Occipital lobe (tissue), 2 donors: ENCODE measurements around the gene DNMT3B. TPM values are rescaled to one million over a fixed set of nuclear protein-coding genes. Genes with fewer than 3 reads are reported as not detected.
A peak's percentile ranks its signal among the peaks of the same experiment; 100 is the strongest.
"Not testable (repeated sequence)": the region's sequence is repeated elsewhere in the genome, so short reads cannot be mapped to it uniquely, and the experiment has no call there.

Experiments
- DNase-seq: peaks from one replicate; lab custom pipeline; 2025; lab: John Stamatoyannopoulos, UW
- total RNA-seq: library from RNA; depleted of rRNA; stranded (reverse); fragments of >200 nt; gene quantifications from one replicate; pipeline ENCODE4 v1.2.3, GENCODE V29; 2014

Gene DNMT3B
- total RNA-seq, 1 donor from 2014 or later: 4.8 TPM

- DNase-seq: no peak
Observed at GRCh38 chr20:32762754-32763201, 593 bp downstream of the DNMT3B start.

GRCh38 chr20:32763202-32764004 is 1.2 kb downstream of the DNMT3B start:
- no peak for DNase-seq

DNA sequence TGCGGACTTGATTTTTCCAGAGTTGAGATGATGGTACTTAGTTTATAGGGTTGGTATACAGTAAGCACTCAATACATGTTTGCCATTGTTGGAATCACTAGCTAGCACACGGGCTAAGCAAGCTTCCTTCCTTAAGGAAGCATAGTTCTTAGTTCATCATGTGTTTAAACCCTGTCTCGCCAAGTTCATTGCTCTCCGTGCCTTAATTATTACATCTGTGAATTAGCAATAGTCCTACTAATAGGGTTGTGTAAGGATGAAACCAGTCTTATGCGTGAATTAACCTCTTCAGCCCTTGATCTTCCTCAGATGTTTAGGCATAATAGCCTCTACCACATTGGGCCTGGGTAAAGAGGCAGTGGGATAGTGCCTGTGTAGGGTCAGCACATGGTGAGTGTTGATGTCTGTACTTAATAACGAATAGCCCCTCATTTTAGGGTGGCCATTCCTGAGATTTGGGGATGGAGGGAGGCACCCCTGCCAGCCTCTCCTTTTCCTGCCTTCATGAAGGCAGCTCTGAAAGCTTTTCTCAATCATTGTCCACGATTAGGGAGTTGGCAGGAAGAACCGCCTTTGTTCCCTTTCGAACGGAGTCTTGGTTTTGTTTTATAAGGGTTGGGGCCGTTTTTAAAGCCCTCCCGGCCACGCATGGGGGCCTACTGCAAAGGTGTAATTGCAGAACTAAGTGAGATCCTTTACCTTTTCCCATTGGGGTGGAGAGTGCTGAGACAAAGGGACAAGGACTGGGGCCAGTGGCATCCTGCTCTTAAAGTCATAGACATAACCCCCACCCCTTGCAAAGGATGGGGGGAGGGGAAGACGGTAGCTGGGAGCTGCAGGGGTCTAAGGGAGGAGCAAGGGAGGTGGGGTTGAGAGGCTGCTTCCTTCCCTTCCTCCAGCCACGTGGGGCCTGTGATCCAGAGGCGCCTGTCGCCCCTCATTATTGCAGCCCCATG is 2.1 kb downstream of the DNMT3B start:
- no peak for DNase-seq

DNA sequence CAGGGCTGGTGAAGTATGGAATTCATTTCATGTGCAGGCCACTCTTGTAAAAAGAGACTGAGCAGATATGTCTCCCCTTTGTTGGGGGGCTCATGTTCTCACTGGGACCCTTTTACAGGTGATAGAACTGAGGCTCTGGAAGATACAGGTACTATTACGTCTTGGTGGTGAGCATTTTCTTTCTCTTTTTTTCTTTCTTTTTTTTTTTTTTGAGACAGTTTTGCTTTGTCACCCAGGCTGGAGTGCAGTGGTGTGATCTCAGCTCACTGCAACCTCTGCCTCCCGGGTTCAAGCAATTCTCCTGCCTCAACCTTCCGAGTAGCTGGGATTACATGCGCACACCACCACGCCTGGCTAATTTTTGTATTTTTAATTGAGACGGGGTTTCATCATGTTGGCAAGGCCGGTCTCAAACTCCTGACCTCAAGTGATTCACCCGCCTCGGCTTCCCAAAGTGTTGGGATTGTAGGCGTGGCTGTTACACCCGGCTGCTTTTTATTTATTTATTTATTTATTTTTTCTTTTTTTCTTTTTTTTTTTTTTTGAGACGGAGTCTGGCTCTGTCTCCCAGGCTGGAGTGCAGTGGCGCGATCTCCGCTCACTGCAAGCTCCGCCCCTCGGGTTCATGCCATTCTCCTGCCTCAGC is 3.2 kb downstream of the DNMT3B start:
- DNase-seq: not testable (repeated sequence)

- no peak for DNase-seq
Observed at GRCh38 chr20:32767418-32768198, 5.4 kb downstream of the DNMT3B start.

DNA sequence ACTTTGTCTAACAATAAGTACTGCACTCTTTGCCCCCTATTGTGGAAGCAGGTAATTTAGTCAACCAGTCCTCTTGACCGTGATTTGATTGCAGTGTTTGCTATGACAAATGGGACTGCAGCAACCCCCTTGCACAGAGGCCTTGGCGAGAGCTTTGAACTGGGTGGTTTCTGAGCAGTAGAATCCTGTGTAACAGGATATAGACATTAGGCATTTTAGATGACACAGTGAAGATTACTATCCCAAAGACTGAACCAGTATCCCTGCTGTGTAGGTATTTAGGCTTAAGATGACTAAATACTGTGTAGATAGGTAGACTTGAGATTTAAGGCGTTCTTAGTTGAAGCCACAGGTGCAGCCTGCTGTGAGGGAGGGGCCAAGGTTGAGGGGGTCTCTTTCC is 9.9 kb downstream of the DNMT3B start:
- no peak for DNase-seq

GRCh38 chr20:32773223-32773622 is 11.0 kb downstream of the DNMT3B start:
- no peak for DNase-seq

GRCh38 chr20:32773855-32774254 is 11.7 kb downstream of the DNMT3B start:
- no peak for DNase-seq

GRCh38 chr20:32775336-32775991 is 13.3 kb downstream of the DNMT3B start:
- no peak for DNase-seq

- no peak for DNase-seq
Observed at GRCh38 chr20:32777177-32777956, 15.2 kb downstream of the DNMT3B start.

DNA sequence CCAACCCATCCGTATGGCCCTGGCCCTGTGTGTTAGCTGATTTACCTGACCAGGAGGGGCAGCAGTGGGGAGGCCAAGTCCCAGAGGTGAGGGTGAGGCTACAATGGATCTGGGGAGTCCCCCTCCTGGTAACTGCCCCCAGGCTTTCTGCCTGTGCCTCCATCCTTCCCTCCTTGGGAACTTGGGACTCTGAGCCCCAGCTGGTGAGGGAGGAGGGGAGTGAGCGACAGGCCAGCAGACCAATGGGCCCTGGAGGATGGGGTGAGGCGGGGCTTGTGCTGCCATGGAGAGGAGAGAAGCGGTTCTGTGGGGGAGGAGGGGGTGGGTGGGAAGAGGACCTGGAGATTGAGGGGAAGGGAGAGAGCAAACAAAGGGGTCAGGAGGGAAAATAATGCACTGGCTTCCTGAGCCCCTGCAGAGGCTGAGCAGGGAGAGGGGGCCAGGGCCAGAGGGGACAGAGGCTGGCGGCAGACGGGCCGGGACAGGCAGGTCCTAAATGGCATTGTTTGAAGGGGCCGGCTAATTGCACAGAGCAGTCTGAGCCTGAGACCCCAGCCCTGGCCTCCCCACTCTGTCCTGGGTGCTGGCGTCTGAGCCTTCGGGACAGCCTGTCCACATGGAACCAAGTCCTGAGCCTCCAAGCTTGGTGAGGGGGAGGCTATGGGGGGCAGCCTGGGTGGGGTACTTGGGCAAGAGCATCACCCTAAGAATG is 17.5 kb downstream of the DNMT3B start:
- DNase-seq: no peak

DNA sequence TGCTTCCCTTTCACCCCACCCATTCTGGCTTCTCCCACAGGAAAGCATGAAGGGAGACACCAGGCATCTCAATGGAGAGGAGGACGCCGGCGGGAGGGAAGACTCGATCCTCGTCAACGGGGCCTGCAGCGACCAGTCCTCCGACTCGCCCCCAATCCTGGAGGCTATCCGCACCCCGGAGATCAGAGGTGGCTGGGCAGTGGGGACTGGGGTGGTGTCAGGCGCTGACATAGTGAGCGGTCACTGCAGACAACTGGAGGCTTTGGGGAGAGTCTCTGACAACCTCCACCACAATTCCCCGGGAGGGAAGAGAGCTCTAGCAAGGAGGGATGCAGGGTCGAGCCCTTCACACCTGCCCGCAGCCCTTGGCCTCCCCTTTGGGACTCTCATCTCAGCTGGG is 18.1 kb downstream of the DNMT3B start:
- no peak for DNase-seq

DNA sequence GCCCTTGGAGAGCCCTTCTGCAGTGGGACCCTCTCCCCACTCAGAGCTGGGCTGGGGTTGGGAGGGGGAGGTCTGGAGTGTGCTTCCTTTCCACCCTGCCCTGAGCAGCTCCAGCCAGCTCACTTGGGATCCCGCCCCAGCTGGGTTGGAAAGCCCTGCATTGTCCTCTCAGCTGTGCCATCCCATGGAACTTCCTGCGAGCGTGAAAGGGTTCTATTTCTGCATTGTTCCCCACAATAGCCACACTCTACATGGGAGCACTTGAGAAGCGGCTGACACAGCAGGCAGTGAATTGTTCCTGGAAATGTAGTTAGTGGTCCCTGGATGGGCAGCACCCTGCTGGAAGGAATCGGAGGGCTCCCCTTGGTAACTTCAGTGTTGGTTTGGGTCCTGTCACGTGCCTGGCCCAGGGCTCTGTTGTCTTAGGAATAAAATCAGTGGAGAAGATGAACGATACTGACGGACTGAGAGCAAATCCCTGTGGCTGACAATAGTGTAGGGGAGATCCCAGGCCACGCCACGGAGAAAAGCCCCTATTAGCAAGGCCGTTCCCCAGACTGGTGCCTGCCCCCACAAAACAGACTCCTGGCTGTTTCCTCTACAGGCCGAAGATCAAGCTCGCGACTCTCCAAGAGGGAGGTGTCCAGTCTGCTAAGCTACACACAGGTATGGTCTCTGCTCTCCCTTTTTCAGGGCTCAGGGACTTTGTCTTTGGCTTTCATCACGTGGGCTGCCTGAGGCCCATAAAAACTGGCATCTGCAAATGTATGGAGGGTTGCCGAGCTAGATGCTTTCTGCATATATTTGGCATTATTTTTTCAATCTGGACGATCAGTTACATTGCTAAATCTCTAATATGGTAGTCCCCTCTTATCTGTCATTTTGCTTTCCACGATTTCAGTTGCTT is 18.8 kb downstream of the DNMT3B start:
- peak; percentile 8 for DNase-seq

GRCh38 chr20:32784369-32785080 is 22.3 kb downstream of the DNMT3B start:
- DNase-seq: no peak

DNA sequence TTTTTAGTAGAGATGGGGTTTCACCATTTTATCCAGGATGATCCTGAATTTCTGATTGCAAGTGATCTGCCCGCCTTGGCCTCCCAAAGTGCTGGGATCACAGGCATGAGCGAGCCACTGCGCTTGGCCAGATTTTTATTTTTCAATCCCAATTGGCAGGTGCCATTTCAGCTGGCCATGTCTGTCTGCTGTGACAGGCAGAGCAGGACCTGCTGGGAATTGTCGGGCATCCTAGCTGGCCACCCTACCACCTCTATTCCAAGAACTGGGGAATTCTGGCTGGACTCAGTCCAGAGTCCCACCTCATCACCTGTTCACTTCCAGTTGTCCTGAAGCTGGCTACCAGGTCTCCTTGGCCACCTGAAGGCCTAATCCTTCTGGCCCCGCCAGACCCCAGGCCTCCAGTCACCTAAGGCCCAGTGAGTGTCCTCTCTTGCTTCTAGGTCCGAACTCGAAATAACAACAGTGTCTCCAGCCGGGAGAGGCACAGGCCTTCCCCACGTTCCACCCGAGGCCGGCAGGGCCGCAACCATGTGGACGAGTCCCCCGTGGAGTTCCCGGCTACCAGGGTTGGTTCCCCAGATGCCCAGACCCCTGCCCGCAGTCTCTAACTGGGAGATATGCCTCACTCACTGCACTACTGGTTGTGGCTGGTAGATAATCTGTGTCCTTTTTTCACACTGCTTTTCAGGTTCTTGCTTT is 24.0 kb downstream of the DNMT3B start:
- no peak for DNase-seq

DNA sequence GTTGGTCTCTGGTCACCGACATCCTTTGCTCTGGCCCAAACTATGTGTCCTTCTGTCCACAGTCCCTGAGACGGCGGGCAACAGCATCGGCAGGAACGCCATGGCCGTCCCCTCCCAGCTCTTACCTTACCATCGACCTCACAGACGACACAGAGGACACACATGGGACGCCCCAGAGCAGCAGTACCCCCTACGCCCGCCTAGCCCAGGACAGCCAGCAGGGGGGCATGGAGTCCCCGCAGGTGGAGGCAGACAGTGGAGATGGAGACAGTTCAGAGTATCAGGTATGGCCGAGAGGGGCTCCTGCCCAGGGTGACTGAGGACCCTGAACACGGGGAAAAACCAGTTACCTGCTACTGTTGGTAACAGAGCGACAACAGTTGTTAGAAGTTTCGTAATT is 25.0 kb downstream of the DNMT3B start:
- no peak for DNase-seq
